Fibroblast of lung (primary cell): ENCODE measurements around the gene KRT20. TPM values are rescaled to one million over a fixed set of nuclear protein-coding genes. Genes with fewer than 3 reads are reported as not detected.
"Not testable (repeated sequence)": the region's sequence is repeated elsewhere in the genome, so short reads cannot be mapped to it uniquely, and the experiment has no call there.

Source experiments
- DNase-seq, 2 donors: peaks; one replicate each; pipeline versions ENCODE4 v3.0.0 to v3.0.0-alpha.2; 2010; ENCODE audit warnings: low read depth in 2 of 2
- H2AFZ ChIP-seq: 2 replicates; pipeline ENCODE4 v1.5.1; 2012; ENCODE audit warnings: low read length, control low read depth, inconsistent platforms
- H3K27ac ChIP-seq: 2 replicates; pipeline ENCODE4 v1.5.1; 2011; ENCODE audit warnings: low read length, control low read depth; ENCODE audit not compliant: insufficient read depth
- H3K27me3 ChIP-seq: 2 replicates; pipeline ENCODE4 v1.5.1; 2011; ENCODE audit warnings: mild to moderate bottlenecking, low read length; ENCODE audit not compliant: control insufficient read depth, insufficient read depth
- H3K36me3 ChIP-seq: 2 replicates; pipeline ENCODE4 v1.5.1; 2011; ENCODE audit warnings: low read length; ENCODE audit not compliant: control insufficient read depth, insufficient read depth
- H3K4me1 ChIP-seq: 2 replicates; pipeline ENCODE4 v1.5.1; 2011; ENCODE audit warnings: low read length; ENCODE audit not compliant: control insufficient read depth, insufficient read depth; ENCODE audit errors: extremely low read depth
- H3K4me2 ChIP-seq: 2 replicates; pipeline ENCODE4 v1.5.1; 2011; ENCODE audit warnings: low read length, control low read depth; ENCODE audit not compliant: insufficient read depth; ENCODE audit errors: extremely low read depth
- H3K4me3 ChIP-seq, 4 experiments: fragments of 200-600 bp in 1 of 4; sonication (generic) in 1 of 4; replicated peaks in 1 of 4; 2 replicates each; pipeline ENCODE4 v1.5.1; 2011 to 2016; ENCODE audit warnings: low read length in 4 of 4, low read depth in 3 of 4, mild to moderate bottlenecking in 3 of 4, control low read depth in 2 of 4, inconsistent platforms in 1 of 4, mixed read lengths in 1 of 4; ENCODE audit not compliant: insufficient read depth in 1 of 4; ENCODE audit errors: control extremely low read depth in 1 of 4
- H3K79me2 ChIP-seq: 2 replicates; pipeline ENCODE4 v1.5.1; 2012; ENCODE audit warnings: mild to moderate bottlenecking, low read length, inconsistent platforms; ENCODE audit not compliant: control insufficient read depth, insufficient read depth
- H3K9ac ChIP-seq: 2 replicates; pipeline ENCODE4 v1.5.1; 2011; ENCODE audit warnings: mild to moderate bottlenecking, low read length, control low read depth; ENCODE audit not compliant: insufficient read depth
- H3K9me3 ChIP-seq: 2 replicates; pipeline ENCODE4 v1.5.1; 2012; ENCODE audit warnings: low read depth, low read length; ENCODE audit not compliant: control insufficient read depth, insufficient read depth
- H4K20me1 ChIP-seq: 2 replicates; pipeline ENCODE4 v1.5.1; 2011; ENCODE audit warnings: low read length; ENCODE audit not compliant: control insufficient read depth, insufficient read depth; ENCODE audit errors: extremely low read depth
- EZH2 ChIP-seq: IDR thresholded peaks from 2 replicates; pipeline ENCODE4 v1.5.1; 2012; ENCODE audit warnings: low read length, control low read depth, mild to moderate bottlenecking; ENCODE audit errors: missing control alignments
- polyA plus RNA-seq, 2 donors: library from polyadenylated mRNA; depleted of rRNA in 1 of 2; stranded (reverse) in 1 of 2; unstranded in 1 of 2; fragments of >200 nt; gene quantifications; 2 replicates each; pipeline ENCODE4 v1.2.1, GENCODE V29; 2011 to 2012; ENCODE audit warnings: missing spikeins in 1 of 2
- total RNA-seq: library from RNA; depleted of rRNA; stranded (reverse); fragments of >200 nt; gene quantifications from 2 replicates; pipeline ENCODE4 v1.2.1, GENCODE V29; 2014
- TF ChIP-seq, protein P1 (sequence below), 2 donors: IDR thresholded peaks in 1 of 2; conservative IDR thresholded peaks in 1 of 2; 1 replicate in 1 of 2; 2 replicates in 1 of 2; pipeline ENCODE4 v1.5.1; 2011 to 2012; ENCODE audit warnings: low read length in 2 of 2, control low read depth in 1 of 2, inconsistent platforms in 1 of 2, low read depth in 1 of 2, mild to moderate bottlenecking in 1 of 2

The KRT20 gene
- total and polyA plus RNA-seq, 2 donors (not counting 1 experiment from before 2014, with no cell fraction given): not detected

DNA sequence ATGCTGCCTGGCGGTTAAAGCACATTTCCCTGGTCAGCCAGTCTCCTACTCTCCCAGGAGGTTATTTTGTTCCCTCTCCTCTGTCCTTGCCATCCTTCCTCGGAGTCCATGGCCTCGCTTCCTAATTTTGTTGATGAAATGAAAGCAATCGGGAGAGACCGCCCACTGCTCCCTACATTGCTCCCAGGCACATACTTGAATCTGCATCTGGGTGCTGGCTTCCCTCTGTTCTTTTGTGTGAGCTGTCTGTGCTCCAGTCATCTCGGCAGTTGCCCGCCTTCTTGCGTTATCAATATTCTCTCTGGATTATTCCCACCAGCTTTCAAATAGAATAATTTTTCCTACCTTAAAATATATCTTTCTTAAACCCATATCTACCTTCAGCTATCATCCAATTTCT lies 41.3 kb upstream of the KRT20 start:
- Histone ChIP-seq H3K9me3 (no peaks in the 10 kb centered on the region), H3K27me3 (no peaks in the 10 kb centered on the region), H3K4me3 (no peak overlapping the region), H3K4me2 (no peak overlapping the region), H3K79me2 (no peaks in the 10 kb centered on the region), H3K4me1 (peaks cover 7% of the 10 kb centered on the region), H3K9ac (no peak overlapping the region), H3K27ac (no peak overlapping the region), H2AFZ (no peak overlapping the region), H3K36me3 (no peaks in the 10 kb centered on the region), H4K20me1 (no peaks in the 10 kb centered on the region)
- TF ChIP-seq, protein P1, sequence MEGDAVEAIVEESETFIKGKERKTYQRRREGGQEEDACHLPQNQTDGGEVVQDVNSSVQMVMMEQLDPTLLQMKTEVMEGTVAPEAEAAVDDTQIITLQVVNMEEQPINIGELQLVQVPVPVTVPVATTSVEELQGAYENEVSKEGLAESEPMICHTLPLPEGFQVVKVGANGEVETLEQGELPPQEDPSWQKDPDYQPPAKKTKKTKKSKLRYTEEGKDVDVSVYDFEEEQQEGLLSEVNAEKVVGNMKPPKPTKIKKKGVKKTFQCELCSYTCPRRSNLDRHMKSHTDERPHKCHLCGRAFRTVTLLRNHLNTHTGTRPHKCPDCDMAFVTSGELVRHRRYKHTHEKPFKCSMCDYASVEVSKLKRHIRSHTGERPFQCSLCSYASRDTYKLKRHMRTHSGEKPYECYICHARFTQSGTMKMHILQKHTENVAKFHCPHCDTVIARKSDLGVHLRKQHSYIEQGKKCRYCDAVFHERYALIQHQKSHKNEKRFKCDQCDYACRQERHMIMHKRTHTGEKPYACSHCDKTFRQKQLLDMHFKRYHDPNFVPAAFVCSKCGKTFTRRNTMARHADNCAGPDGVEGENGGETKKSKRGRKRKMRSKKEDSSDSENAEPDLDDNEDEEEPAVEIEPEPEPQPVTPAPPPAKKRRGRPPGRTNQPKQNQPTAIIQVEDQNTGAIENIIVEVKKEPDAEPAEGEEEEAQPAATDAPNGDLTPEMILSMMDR (conservative IDR thresholded peaks at IDR 0.05 in 1 of 2, IDR thresholded peaks at IDR 0.05 in 1 of 2; ENCODE audit: low read depth in 1 of 2, low read length in 2 of 2): no peak
- TF ChIP-seq EZH2: no peak
- no peak for DNase-seq

DNA sequence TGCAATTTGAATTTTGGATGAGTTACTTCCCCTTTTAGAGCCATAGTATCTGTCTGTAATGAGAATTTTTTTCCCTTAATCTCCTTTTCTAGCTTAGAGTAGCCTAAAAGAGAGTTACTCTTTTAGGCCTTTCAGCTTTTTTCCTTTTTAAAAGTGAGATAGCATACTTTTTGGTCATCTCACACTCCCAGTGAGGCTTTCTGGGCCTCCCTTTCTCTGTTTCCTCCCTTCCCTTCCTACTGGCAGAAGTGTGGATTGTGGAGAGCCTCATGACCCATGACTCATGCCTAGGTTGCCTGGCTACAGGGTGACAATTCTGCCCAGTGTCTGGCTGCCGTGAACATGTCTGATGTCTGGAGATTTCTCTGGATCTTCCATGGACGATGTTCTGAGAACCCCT lies 37.2 kb upstream of the KRT20 start:
- Histone ChIP-seq H3K4me2 (no peak overlapping the region), H2AFZ (peak overlapping the region; percentile 38), H3K79me2 (no peaks in the 10 kb centered on the region), H3K9me3 (no peaks in the 10 kb centered on the region), H3K9ac (no peak overlapping the region), H3K4me3 (no peak overlapping the region), H3K36me3 (no peaks in the 10 kb centered on the region), H3K27ac (peak overlapping the region; percentile 60), H3K4me1 (peaks cover 7% of the 10 kb centered on the region), H3K27me3 (no peaks in the 10 kb centered on the region), H4K20me1 (no peaks in the 10 kb centered on the region)
- peak; percentile 66 to 90 for DNase-seq
- no peak for TF ChIP-seq EZH2
- TF ChIP-seq, protein P1 (conservative IDR thresholded peaks at IDR 0.05 in 1 of 2, IDR thresholded peaks at IDR 0.05 in 1 of 2; ENCODE audit: low read depth in 1 of 2, low read length in 2 of 2): no peak

DNA sequence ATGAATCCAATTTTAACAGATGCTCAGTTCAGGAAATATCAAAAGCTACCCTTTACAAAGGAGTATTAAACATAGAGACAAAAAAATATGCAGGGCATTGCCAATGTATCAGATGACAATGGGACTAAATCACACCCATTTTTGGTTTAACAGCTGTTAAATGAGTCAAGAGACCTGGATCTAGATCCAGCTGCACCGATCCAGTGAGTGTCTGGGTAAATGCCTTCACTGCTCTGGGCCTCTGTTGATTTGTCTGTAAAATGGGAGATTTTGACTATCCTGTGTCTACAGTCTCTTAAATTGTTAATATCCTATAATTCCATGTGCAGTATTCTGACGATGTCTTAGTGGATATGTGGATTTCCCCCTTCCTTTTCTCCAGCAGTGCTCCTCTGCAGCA lies 36.0 kb upstream of the KRT20 start:
- Histone ChIP-seq H2AFZ (no peak overlapping the region), H3K4me2 (no peak overlapping the region), H3K27me3 (no peaks in the 10 kb centered on the region), H3K4me3 (no peak overlapping the region), H3K27ac (no peak overlapping the region), H4K20me1 (no peaks in the 10 kb centered on the region), H3K9me3 (no peaks in the 10 kb centered on the region), H3K36me3 (no peaks in the 10 kb centered on the region), H3K9ac (no peak overlapping the region), H3K4me1 (peaks cover 7% of the 10 kb centered on the region), H3K79me2 (no peaks in the 10 kb centered on the region)
- no peak for DNase-seq
- TF ChIP-seq, protein P1 (conservative IDR thresholded peaks at IDR 0.05 in 1 of 2, IDR thresholded peaks at IDR 0.05 in 1 of 2; ENCODE audit: low read depth in 1 of 2, low read length in 2 of 2): no peak
- TF ChIP-seq EZH2: no peak

DNA sequence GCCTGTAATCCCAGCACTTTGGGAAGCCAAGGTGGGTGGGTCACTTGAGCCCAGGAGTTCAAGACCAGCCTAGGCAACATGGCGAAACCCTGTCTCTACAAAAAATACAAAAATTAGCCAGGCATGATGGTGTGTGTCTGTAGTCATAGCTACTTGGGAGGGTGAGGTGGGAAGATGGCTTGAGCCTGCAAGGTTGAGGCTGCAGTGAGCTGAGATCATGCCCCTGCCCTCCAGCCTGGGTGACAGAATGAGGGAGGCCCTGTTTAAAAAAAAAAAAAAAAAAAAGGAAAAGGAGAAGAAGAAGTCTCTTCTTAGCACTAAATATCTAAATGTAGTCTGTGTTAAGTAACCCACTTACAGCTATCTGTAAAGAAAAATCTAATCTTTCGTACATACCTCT lies 32.1 kb upstream of the KRT20 start:
- H3K27ac ChIP-seq, H3K27me3 ChIP-seq, DNase-seq, H3K36me3 ChIP-seq, H3K4me2 ChIP-seq, H3K9ac ChIP-seq, H4K20me1 ChIP-seq, H3K4me3 ChIP-seq, H2AFZ ChIP-seq, H3K9me3 ChIP-seq, H3K79me2 ChIP-seq: not testable (repeated sequence)
- H3K4me1 ChIP-seq: peaks cover 13% of the 10 kb centered on the region
